ENCODE measurements around the gene CASKIN1.

- TF ChIP-seq GATA2 (IDR thresholded peaks at IDR 0.05; ENCODE audit: low read depth, low read length): no peak
- no peak for TF ChIP-seq GATA3 (IDR thresholded peaks at IDR 0.05; ENCODE audit: low read depth, low read length)
Observed at GRCh38 chr16:2194166-2194834, 2.1 kb downstream of the CASKIN1 start.

All from SH-SY5Y (cell line).